IgD-negative memory B cell (primary cell): ENCODE results near the gene OR4E1. TPM values are rescaled to one million over a fixed set of nuclear protein-coding genes. Genes with fewer than 3 reads are reported as not detected.
"Not testable (repeated sequence)": the region's sequence is repeated elsewhere in the genome, so short reads cannot be mapped to it uniquely, and the experiment has no call there.

Source experiments
- H3K27ac Mint-ChIP-seq, 3 donors: one replicate each; pipeline ENCODE4 v1.8.0; 2020 to 2022; ENCODE audit warnings: mild to moderate bottlenecking in 3 of 3, mixed read lengths in 3 of 3, moderate library complexity in 1 of 3
- H3K27me3 Mint-ChIP-seq: one replicate; pipeline ENCODE4 v1.8.0; 2021; ENCODE audit warnings: mixed read lengths
- H3K36me3 Mint-ChIP-seq: one replicate; pipeline ENCODE4 v1.8.0; 2020; ENCODE audit warnings: mild to moderate bottlenecking, mixed read lengths
- H3K4me1 Mint-ChIP-seq, 3 donors: one replicate each; pipeline ENCODE4 v1.8.0; 2020 to 2022; ENCODE audit warnings: mixed read lengths in 3 of 3, mild to moderate bottlenecking in 1 of 3
- H3K4me3 Mint-ChIP-seq, 4 donors: one replicate each; pipeline ENCODE4 v1.8.0; 2020 to 2022; ENCODE audit warnings: mild to moderate bottlenecking in 4 of 4, mixed read lengths in 4 of 4, moderate library complexity in 3 of 4
- H3K9me3 Mint-ChIP-seq, 3 donors: one replicate each; pipeline ENCODE4 v1.8.0; 2020 to 2021; ENCODE audit warnings: mixed read lengths in 3 of 3, mild to moderate bottlenecking in 1 of 3
- polyA plus RNA-seq: library from polyadenylated mRNA; unstranded; fragments of 300-500 nt; fragmentation: Illumina TruSeq; gene quantifications from one replicate; pipeline ENCODE4 v1.2.3, GENCODE V29; 2021

The OR4E1 gene
- polyA plus RNA-seq, 1 donor from 2014 or later, result not detected

GRCh38 chr14:21675566-21675965 is 1.9 kb upstream of the OR4E1 start:
- no peak overlapping the region for H3K27ac Mint-ChIP-seq
- peaks cover 3% of the 10 kb centered on the region for H3K27me3 Mint-ChIP-seq
- H3K4me3 Mint-ChIP-seq, result no peak overlapping the region
- H3K36me3 Mint-ChIP-seq, result peaks cover 1% of the 10 kb centered on the region
- peaks cover 0 to 3% (median 0%) of the 10 kb centered on the region in 3 donors for H3K4me1 Mint-ChIP-seq
- peaks cover 0 to 16% (median 3%) of the 10 kb centered on the region in 3 donors for H3K9me3 Mint-ChIP-seq

GRCh38 chr14:21672116-21672515 is 1.5 kb downstream of the OR4E1 start:
- Mint-ChIP-seq H3K4me1 (peaks cover 0 to 3% (median 0%) of the 10 kb centered on the region in 3 donors), H3K4me3 (no peak overlapping the region), H3K9me3 (peaks cover 0 to 13% (median 3%) of the 10 kb centered on the region in 3 donors), H3K36me3 (peaks cover 1% of the 10 kb centered on the region), H3K27me3 (peaks cover 1% of the 10 kb centered on the region), H3K27ac (no peak overlapping the region)

GRCh38 chr14:21671371-21671770 is 2.2 kb downstream of the OR4E1 start:
- peaks cover 0 to 12% (median 3%) of the 10 kb centered on the region in 3 donors for H3K9me3 Mint-ChIP-seq
- H3K36me3 Mint-ChIP-seq, result no peaks in the 10 kb centered on the region

GRCh38 chr14:21669284-21669683 is 4.3 kb downstream of the OR4E1 start:
- Mint-ChIP-seq H3K27ac (no peak overlapping the region), H3K4me1 (peaks cover 0 to 3% (median 0%) of the 10 kb centered on the region in 3 donors), H3K27me3 (peaks cover 1% of the 10 kb centered on the region), H3K36me3 (no peaks in the 10 kb centered on the region), H3K4me3 (no peak overlapping the region), H3K9me3 (peaks cover 0 to 4% (median 1%) of the 10 kb centered on the region in 3 donors)

More at GRCh38 chr14:21671371-21671770, 2.2 kb downstream of the OR4E1 start:
- peaks cover 0 to 3% (median 0%) of the 10 kb centered on the region in 3 donors for H3K4me1 Mint-ChIP-seq
- H3K27ac Mint-ChIP-seq, result no peak overlapping the region
- H3K27me3 Mint-ChIP-seq, result peaks cover 1% of the 10 kb centered on the region
- H3K4me3 Mint-ChIP-seq, result no peak overlapping the region

- Mint-ChIP-seq H3K27me3 (peaks cover 1% of the 10 kb centered on the region), H3K27ac (no peak overlapping the region), H3K4me3 (no peak overlapping the region), H3K9me3 (peaks cover 0 to 4% (median 3%) of the 10 kb centered on the region in 3 donors), H3K36me3 (no peaks in the 10 kb centered on the region), H3K4me1 (peaks cover 0 to 3% (median 0%) of the 10 kb centered on the region in 3 donors)
Measured at GRCh38 chr14:21668377-21668776, 5.2 kb downstream of the OR4E1 start.

GRCh38 chr14:21656980-21657379 is 16.6 kb downstream of the OR4E1 start:
- Mint-ChIP-seq H3K9me3 (peaks cover 0 to 2% (median 0%) of the 10 kb centered on the region in 3 donors), H3K4me3 (no peak overlapping the region), H3K27me3 (peaks cover 2% of the 10 kb centered on the region), H3K4me1 (peaks cover 0 to 2% (median 0%) of the 10 kb centered on the region in 3 donors), H3K36me3 (peaks cover 1% of the 10 kb centered on the region), H3K27ac (no peak overlapping the region)

- H3K27ac Mint-ChIP-seq, result no peak overlapping the region
- peaks cover 0 to 2% (median 0%) of the 10 kb centered on the region in 3 donors for H3K4me1 Mint-ChIP-seq
- H3K4me3 Mint-ChIP-seq, result peak overlapping the region in 1 of 4 donors; percentile 6
- peaks cover 2% of the 10 kb centered on the region for H3K27me3 Mint-ChIP-seq
- H3K36me3 Mint-ChIP-seq, result no peaks in the 10 kb centered on the region
- peaks cover 0 to 2% (median 0%) of the 10 kb centered on the region in 3 donors for H3K9me3 Mint-ChIP-seq
Measured at GRCh38 chr14:21654215-21654614, 19.4 kb downstream of the OR4E1 start.

GRCh38 chr14:21653331-21653885 is 20.2 kb downstream of the OR4E1 start, which contains the start of gene OR4E2:
TSS of gene OR4E2 (plus strand) at chr14:21653835. CDS start at chr14:21665083, 11,248 bp downstream.
- Mint-ChIP-seq H3K4me3 (peak within 1 kb of the TSS in 1 of 4 donors; percentile 6), H3K36me3 (no peaks in the 10 kb centered on the region), H3K27me3 (peaks cover 2% of the 10 kb centered on the region), H3K9me3 (no peaks in the 10 kb centered on the region), H3K27ac (no peak within 1 kb of the TSS), H3K4me1 (peaks cover 0 to under 1% (median 0%) of the 10 kb centered on the region in 3 donors)

GRCh38 chr14:21652209-21652808 is 21.3 kb downstream of the OR4E1 start:
- H3K4me3 Mint-ChIP-seq, result no peak overlapping the region
- peaks cover 0 to 2% (median 0%) of the 10 kb centered on the region in 3 donors for H3K9me3 Mint-ChIP-seq
- no peak overlapping the region for H3K27ac Mint-ChIP-seq
- no peaks in the 10 kb centered on the region for H3K36me3 Mint-ChIP-seq
- no peaks in the 10 kb centered on the region for H3K4me1 Mint-ChIP-seq
- H3K27me3 Mint-ChIP-seq, result peaks cover 2% of the 10 kb centered on the region

GRCh38 chr14:21647380-21647779 is 26.2 kb downstream of the OR4E1 start:
- Mint-ChIP-seq H3K9me3 (peaks cover 0 to 4% (median 0%) of the 10 kb centered on the region in 3 donors), H3K27me3 (no peaks in the 10 kb centered on the region), H3K36me3 (no peaks in the 10 kb centered on the region)

GRCh38 chr14:21643407-21643806 is 30.2 kb downstream of the OR4E1 start:
- Mint-ChIP-seq H3K4me3 (no peak overlapping the region), H3K36me3 (peaks cover 2% of the 10 kb centered on the region), H3K27ac (no peak overlapping the region), H3K4me1 (peaks cover 0 to 2% (median 0%) of the 10 kb centered on the region in 3 donors), H3K27me3 (no peaks in the 10 kb centered on the region), H3K9me3 (peaks cover 0 to 4% (median 2%) of the 10 kb centered on the region in 3 donors)

More at GRCh38 chr14:21647380-21647779, 26.2 kb downstream of the OR4E1 start:
- Mint-ChIP-seq H3K27ac (no peak overlapping the region), H3K4me3 (peak overlapping the region in 1 of 4 donors; percentile 37), H3K4me1 (no peaks in the 10 kb centered on the region)

GRCh38 chr14:21642683-21643082 is 30.9 kb downstream of the OR4E1 start:
- no peak overlapping the region for H3K4me3 Mint-ChIP-seq
- H3K27me3 Mint-ChIP-seq, result no peaks in the 10 kb centered on the region
- H3K9me3 Mint-ChIP-seq, result peaks cover 0 to 4% (median 2%) of the 10 kb centered on the region in 3 donors
- no peak overlapping the region for H3K27ac Mint-ChIP-seq
- peaks cover 2% of the 10 kb centered on the region for H3K36me3 Mint-ChIP-seq
- peaks cover 0 to 2% (median 0%) of the 10 kb centered on the region in 3 donors for H3K4me1 Mint-ChIP-seq

- no peaks in the 10 kb centered on the region for H3K4me1 Mint-ChIP-seq
- peaks cover 2% of the 10 kb centered on the region for H3K27me3 Mint-ChIP-seq
- H3K9me3 Mint-ChIP-seq, result peaks cover 0 to 5% (median 5%) of the 10 kb centered on the region in 3 donors
- no peak within 1 kb of the TSS for H3K4me3 Mint-ChIP-seq
- no peak within 1 kb of the TSS for H3K27ac Mint-ChIP-seq
- no peaks in the 10 kb centered on the region for H3K36me3 Mint-ChIP-seq
Measured at GRCh38 chr14:21634840-21635239, 38.8 kb downstream of the OR4E1 start, which contains the start of gene OR10G2. TSS of gene OR10G2 (minus strand) at chr14:21634940. CDS start at chr14:21634842, 98 bp downstream.

- H3K36me3 Mint-ChIP-seq, result no peaks in the 10 kb centered on the region
- peaks cover 2 to 5% (median 5%) of the 10 kb centered on the region in 3 donors for H3K9me3 Mint-ChIP-seq
- no peak overlapping the region for H3K4me3 Mint-ChIP-seq
- H3K27me3 Mint-ChIP-seq, result peaks cover 9% of the 10 kb centered on the region
- H3K4me1 Mint-ChIP-seq, result no peaks in the 10 kb centered on the region
- no peak overlapping the region for H3K27ac Mint-ChIP-seq
Measured at GRCh38 chr14:21631084-21631483, 42.5 kb downstream of the OR4E1 start.

GRCh38 chr14:21630503-21630902 is 43.1 kb downstream of the OR4E1 start:
- H3K4me1 Mint-ChIP-seq, H3K4me3 Mint-ChIP-seq, H3K27ac Mint-ChIP-seq, H3K36me3 Mint-ChIP-seq, H3K9me3 Mint-ChIP-seq: not testable (repeated sequence)
- peaks cover 13% of the 10 kb centered on the region for H3K27me3 Mint-ChIP-seq
